Measurements from ENCODE around the gene IPO9. TPM values are rescaled to one million over a fixed set of nuclear protein-coding genes. Genes with fewer than 3 reads are reported as not detected.
"Not testable (repeated sequence)": the region's sequence is repeated elsewhere in the genome, so short reads cannot be mapped to it uniquely, and the experiment has no call there.

IPO9 gene
- total and polyA plus RNA-seq, 2 donors: 19.6 to 31.3 TPM

- not testable (repeated sequence) for H3K4me1 ChIP-seq (ENCODE audit: insufficient read depth); H3K36me3 ChIP-seq (ENCODE audit: insufficient read depth); H3K27ac ChIP-seq (ENCODE audit: low read depth); H3K4me3 ChIP-seq (ENCODE audit: low read depth, low read length); DNase-seq (ENCODE audit: extremely low spot score)
- 81% methylated on average over 6 of the region's 6 CpGs for WGBS
Observed at GRCh38 chr1:201901036-201901435, 72.1 kb downstream of the IPO9 start.

- 68% methylated on average over 3 of the region's 3 CpGs for WGBS
- no peaks in the 10 kb centered on the region for H3K36me3 ChIP-seq (ENCODE audit: insufficient read depth)
- no peak overlapping the region for H3K27ac ChIP-seq (ENCODE audit: low read depth)
- no peak overlapping the region for H3K4me3 ChIP-seq (ENCODE audit: low read depth, low read length)
- no peaks in the 10 kb centered on the region for H3K4me1 ChIP-seq (ENCODE audit: insufficient read depth)
- DNase-seq (ENCODE audit: extremely low spot score): no peak
Observed at GRCh38 chr1:201902198-201902597, 73.2 kb downstream of the IPO9 start.

GRCh38 chr1:201903135-201903534, 74.2 kb downstream of the IPO9 start:
- H3K36me3 ChIP-seq (ENCODE audit: insufficient read depth): no peaks in the 10 kb centered on the region
- 50% methylated on average over 5 of the region's 5 CpGs for WGBS
- peak overlapping the region; percentile 71 for H3K27ac ChIP-seq (ENCODE audit: low read depth)
- DNase-seq (ENCODE audit: extremely low spot score): no peak
- H3K4me1 ChIP-seq (ENCODE audit: insufficient read depth): no peaks in the 10 kb centered on the region
- H3K4me3 ChIP-seq (ENCODE audit: low read depth, low read length): no peak overlapping the region

GRCh38 chr1:201904579-201904978, 75.6 kb downstream of the IPO9 start:
- no peaks in the 10 kb centered on the region for H3K36me3 ChIP-seq (ENCODE audit: insufficient read depth)
- DNase-seq (ENCODE audit: extremely low spot score): no peak
- H3K4me1 ChIP-seq (ENCODE audit: insufficient read depth): no peaks in the 10 kb centered on the region
- H3K4me3 ChIP-seq (ENCODE audit: low read depth, low read length): no peak overlapping the region
- 19% methylated on average over 6 of the region's 6 CpGs for WGBS
- H3K27ac ChIP-seq (ENCODE audit: low read depth): peak overlapping the region; percentile 91

GRCh38 chr1:201905234-201905890, 76.4 kb downstream of the IPO9 start:
- 44% methylated on average over 6 of the region's 6 CpGs for WGBS
- Histone ChIP-seq H3K4me1 (ENCODE audit: insufficient read depth) (no peaks in the 10 kb centered on the region), H3K4me3 (ENCODE audit: low read depth, low read length) (no peak overlapping the region), H3K36me3 (ENCODE audit: insufficient read depth) (no peaks in the 10 kb centered on the region), H3K27ac (ENCODE audit: low read depth) (peak overlapping the region; percentile 91)
- no peak for DNase-seq (ENCODE audit: extremely low spot score)

GRCh38 chr1:201906336-201906735, 77.4 kb downstream of the IPO9 start:
- Histone ChIP-seq H3K4me3 (ENCODE audit: low read depth, low read length) (no peak overlapping the region), H3K36me3 (ENCODE audit: insufficient read depth) (no peaks in the 10 kb centered on the region), H3K4me1 (ENCODE audit: insufficient read depth) (no peaks in the 10 kb centered on the region), H3K27ac (ENCODE audit: low read depth) (peak overlapping the region; percentile 82)
- whole genome bisulfite sequencing: 67% methylated on average over 3 of the region's 3 CpGs
- no peak for DNase-seq (ENCODE audit: extremely low spot score)

GRCh38 chr1:201907621-201908020, 78.7 kb downstream of the IPO9 start:
- Histone ChIP-seq H3K4me1 (ENCODE audit: insufficient read depth) (no peaks in the 10 kb centered on the region), H3K27ac (ENCODE audit: low read depth) (peak overlapping the region; percentile 30), H3K36me3 (ENCODE audit: insufficient read depth) (no peaks in the 10 kb centered on the region), H3K4me3 (ENCODE audit: low read depth, low read length) (no peak overlapping the region)
- WGBS: 58% methylated on average over 6 of the region's 6 CpGs
- no peak for DNase-seq (ENCODE audit: extremely low spot score)

GRCh38 chr1:201911826-201912571, 83.0 kb downstream of the IPO9 start:
- H3K27ac ChIP-seq (ENCODE audit: low read depth): no peak overlapping the region
- H3K4me3 ChIP-seq (ENCODE audit: low read depth, low read length): no peak overlapping the region
- H3K36me3 ChIP-seq (ENCODE audit: insufficient read depth): no peaks in the 10 kb centered on the region
- no peak for DNase-seq (ENCODE audit: extremely low spot score)
- no peaks in the 10 kb centered on the region for H3K4me1 ChIP-seq (ENCODE audit: insufficient read depth)
- WGBS: 51% methylated on average over 4 of the region's 4 CpGs

- Histone ChIP-seq H3K27ac (ENCODE audit: low read depth) (peak overlapping the region; percentile 3), H3K36me3 (ENCODE audit: insufficient read depth) (no peaks in the 10 kb centered on the region), H3K4me3 (ENCODE audit: low read depth, low read length) (no peak overlapping the region), H3K4me1 (ENCODE audit: insufficient read depth) (no peaks in the 10 kb centered on the region)
- DNase-seq (ENCODE audit: extremely low spot score): no peak
- WGBS: 27% methylated on average over 5 of the region's 5 CpGs
Observed at GRCh38 chr1:201912832-201913231, 83.9 kb downstream of the IPO9 start.

GRCh38 chr1:201914456-201915235, 85.7 kb downstream of the IPO9 start:
- Histone ChIP-seq H3K36me3 (ENCODE audit: insufficient read depth) (no peaks in the 10 kb centered on the region), H3K4me3 (ENCODE audit: low read depth, low read length) (no peak overlapping the region), H3K4me1 (ENCODE audit: insufficient read depth) (no peaks in the 10 kb centered on the region), H3K27ac (ENCODE audit: low read depth) (peak overlapping the region; percentile 49)
- DNase-seq (ENCODE audit: extremely low spot score): no peak
- WGBS: 44% methylated on average over 14 of the region's 14 CpGs

GRCh38 chr1:201916649-201917249, 87.8 kb downstream of the IPO9 start:
- WGBS: 9% methylated on average over 11 of the region's 11 CpGs
- Histone ChIP-seq H3K27ac (ENCODE audit: low read depth) (peak overlapping the region; percentile 71), H3K36me3 (ENCODE audit: insufficient read depth) (no peaks in the 10 kb centered on the region), H3K4me3 (ENCODE audit: low read depth, low read length) (no peak overlapping the region), H3K4me1 (ENCODE audit: insufficient read depth) (no peaks in the 10 kb centered on the region)
- DNase-seq (ENCODE audit: extremely low spot score): no peak

- H3K27ac ChIP-seq (ENCODE audit: low read depth): peak overlapping the region; percentile 91
- H3K4me1 ChIP-seq (ENCODE audit: insufficient read depth): no peaks in the 10 kb centered on the region
- H3K4me3 ChIP-seq (ENCODE audit: low read depth, low read length): no peak overlapping the region
- DNase-seq (ENCODE audit: extremely low spot score): no peak
- WGBS: 31% methylated on average over 7 of the region's 7 CpGs
- no peaks in the 10 kb centered on the region for H3K36me3 ChIP-seq (ENCODE audit: insufficient read depth)
Observed at GRCh38 chr1:201917362-201918033, 88.5 kb downstream of the IPO9 start.

GRCh38 chr1:201918343-201918742, 89.4 kb downstream of the IPO9 start:
- no peak for DNase-seq (ENCODE audit: extremely low spot score)
- no peaks in the 10 kb centered on the region for H3K36me3 ChIP-seq (ENCODE audit: insufficient read depth)
- no peak overlapping the region for H3K4me3 ChIP-seq (ENCODE audit: low read depth, low read length)
- peak overlapping the region; percentile 91 for H3K27ac ChIP-seq (ENCODE audit: low read depth)
- H3K4me1 ChIP-seq (ENCODE audit: insufficient read depth): no peaks in the 10 kb centered on the region
- 50% methylated on average over 5 of the region's 5 CpGs for WGBS

All from urinary bladder (tissue), 4 donors.